Fibroblast of skin of left biceps (primary cell): ENCODE results near the gene PIK3AP1.
"Not testable (repeated sequence)": the region's sequence is repeated elsewhere in the genome, so short reads cannot be mapped to it uniquely, and the experiment has no call there.

ENCODE experiments used
- DNase-seq, 2 experiments: peaks; one replicate each; pipeline ENCODE4 v3.0.0-alpha.2; 2013; ENCODE audit warnings: low read depth in 2 of 2

The PIK3AP1 gene

DNA sequence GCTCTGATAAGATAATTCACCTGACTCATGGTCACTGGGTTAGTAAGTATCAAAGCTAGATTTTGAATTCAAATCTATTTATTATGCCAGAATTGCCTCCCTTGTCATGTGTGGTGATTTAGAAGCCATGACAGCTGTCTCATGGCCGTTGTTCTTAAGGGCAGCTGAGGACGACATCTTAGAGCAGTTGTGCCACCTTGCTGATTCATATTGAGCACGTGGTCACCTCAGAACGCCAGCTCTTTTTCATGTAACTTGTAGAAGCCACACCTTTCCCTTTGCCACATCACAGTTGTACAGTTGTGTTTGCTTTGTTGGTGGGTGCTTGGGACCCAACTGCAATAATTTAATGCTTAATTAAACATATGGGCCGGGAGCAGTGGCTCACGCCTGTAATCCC lies 4.3 kb upstream of the PIK3AP1 start:
- no peak for DNase-seq

DNA sequence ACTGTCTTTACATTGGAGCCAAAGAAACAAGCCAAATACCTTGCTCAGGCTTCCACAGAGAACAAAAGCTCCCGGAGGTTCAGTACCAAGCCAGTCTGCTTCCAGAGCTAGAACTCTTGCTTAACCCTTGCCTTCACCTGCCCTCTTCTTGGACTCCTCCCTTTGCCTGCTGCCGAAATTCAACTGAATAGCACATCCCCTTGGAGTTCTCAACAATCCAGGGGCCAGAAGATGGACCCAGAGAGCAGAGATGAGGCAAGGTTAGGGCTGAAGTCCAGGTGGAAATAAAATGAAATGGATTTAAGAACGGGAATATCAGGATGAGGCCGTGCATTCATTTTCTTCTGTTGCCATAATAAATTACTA lies 876 bp upstream of the PIK3AP1 start:
- DNase-seq = no peak

DNA sequence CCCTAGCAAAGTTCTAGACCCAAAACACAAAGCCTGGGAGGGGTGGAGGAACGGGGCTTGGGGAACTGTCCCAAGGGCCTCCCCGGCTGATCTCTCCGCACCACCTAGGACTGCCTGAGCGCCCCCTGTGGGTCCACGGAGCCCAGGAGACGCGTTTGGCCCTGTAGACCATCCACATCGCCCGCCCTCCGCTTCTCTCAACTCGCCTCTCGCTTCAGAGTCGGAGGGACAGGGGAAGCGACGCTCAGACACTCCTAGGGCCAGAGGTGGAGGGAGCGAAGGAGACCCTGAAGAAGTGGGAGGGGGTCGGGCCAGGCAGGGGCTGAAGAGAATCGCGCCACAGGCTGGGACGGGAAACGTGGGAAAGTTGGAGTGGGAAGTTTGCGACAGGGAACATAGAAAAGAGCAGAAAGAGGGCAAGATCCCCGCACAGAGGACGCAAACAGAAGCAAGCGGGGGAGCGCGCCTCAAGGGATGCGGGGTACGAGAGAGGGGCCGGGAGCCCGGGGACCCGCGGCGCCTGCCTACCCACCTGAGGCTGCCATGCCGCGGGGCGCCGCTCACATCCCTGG lies 378 bp downstream of the PIK3AP1 start:
- DNase-seq = no peak

DNA sequence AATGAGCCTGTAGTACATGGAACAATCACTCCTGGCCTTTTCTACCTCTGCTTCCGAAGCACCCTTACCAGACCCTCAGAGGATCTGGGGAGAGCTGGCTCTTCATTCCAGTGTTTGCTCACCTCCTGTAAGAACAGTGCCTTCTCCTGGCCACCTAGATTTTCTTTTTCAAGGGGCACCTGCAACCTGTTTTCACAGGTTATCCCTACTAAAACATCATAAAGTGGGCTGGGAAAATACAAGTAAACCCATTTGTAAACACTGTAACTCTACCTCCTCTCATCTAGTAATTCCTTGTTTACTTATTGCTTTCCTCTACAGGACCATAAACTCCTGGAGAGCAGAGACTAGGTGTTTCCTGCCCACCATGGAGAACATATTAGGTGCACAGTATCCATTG lies 1.1 kb downstream of the PIK3AP1 start:
- no peak for DNase-seq

DNA sequence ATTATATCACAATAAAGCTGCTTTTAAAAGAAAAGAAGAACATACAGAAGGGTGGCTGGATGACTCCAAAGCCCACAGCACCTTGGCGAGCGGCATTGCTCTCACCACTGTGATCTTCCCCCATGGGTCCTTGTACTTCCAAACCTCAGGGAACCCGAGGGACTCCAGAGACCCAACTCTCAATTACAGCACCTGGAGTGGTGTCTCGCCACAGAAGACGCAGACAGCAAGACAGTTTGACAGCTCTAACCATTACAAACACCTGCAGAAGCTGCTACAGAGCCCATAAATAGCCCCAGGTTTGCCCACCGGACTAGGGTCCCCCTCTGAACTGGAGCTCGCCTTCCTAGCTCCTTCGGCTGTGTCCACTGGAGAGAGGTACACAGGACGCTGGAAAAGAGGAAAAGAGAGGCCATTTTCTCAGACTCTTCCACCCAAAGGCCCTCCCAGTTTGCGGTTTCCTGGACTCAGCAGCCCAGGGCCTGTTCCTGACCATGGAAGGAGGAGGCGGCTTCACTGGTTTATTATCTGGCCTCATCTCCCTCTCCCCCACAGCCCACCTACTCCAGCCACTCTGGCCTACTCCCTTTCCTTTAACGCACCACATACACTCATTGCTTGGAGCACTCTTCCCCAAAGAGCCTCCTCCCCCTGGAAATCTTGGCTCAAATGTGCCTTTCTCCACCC lies 1.9 kb downstream of the PIK3AP1 start:
- no peak for DNase-seq

DNA sequence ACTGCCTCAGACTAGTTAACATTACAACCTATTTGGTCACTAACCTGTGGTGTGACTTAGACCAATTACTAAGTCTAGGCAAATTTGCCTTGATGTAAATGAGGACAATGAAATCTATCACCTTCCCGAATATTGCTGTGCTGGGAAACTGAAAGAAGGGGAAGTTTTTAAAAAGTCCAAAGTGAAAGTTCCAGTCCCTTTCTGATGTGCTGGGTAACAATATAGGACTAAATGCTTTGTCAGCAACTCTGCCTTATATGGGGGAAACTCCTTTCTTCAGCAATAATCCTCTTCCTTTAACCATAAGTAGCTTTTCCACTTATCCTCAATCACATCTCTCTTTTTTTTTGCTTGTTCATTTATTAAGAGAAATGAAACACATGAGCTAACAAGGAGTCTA lies 3.9 kb downstream of the PIK3AP1 start:
- no peak for DNase-seq

DNA sequence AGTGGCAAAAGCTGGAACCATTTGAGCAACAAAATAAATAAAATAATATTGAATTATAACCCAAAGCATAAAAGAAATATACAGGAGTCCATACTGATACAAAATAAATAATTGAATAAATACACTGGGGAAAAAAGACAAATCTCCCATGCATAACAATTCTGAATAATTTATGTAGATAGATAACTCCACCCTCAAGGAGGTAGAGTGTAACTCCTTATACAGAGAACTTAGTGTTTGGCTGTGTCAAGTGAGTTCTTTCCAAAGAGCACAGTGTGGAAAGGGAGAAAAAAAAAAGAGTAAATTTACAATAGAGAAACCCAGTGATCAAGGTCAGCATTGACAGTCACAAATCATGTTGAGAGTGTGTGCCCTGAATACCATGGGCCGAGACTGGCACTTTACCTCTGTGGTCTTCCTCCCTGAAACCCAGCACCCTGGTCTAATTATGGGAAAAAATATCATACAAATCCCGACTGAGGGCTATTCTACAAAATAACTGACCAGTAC lies 5.5 kb downstream of the PIK3AP1 start:
- no peak for DNase-seq

DNA sequence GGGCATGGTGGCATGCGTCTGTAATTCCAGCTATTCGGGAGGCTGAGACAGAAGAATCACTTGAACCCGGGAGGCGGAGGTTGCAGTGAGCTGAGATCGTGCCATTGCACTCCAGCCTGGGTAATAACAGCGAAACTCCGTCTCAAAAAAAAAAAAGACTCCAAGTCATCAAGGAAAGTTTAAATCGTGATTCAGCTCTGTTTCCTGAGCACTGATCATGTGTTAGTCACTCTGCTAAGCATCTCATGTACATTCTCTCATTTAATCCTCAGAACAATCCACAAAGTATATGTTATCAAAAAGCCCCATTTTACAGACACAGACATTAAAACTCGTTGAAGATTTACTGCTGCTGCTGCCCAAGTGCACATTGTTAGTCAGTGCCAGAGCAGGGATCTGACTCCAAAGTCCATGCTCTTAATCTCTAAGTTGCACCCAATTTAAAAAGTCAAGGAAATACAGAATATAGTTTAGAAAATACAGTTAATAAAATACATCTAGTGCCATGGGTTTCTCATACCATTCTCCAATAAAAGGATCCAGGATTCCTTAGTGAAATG lies 6.2 kb downstream of the PIK3AP1 start:
- DNase-seq = no peak

DNA sequence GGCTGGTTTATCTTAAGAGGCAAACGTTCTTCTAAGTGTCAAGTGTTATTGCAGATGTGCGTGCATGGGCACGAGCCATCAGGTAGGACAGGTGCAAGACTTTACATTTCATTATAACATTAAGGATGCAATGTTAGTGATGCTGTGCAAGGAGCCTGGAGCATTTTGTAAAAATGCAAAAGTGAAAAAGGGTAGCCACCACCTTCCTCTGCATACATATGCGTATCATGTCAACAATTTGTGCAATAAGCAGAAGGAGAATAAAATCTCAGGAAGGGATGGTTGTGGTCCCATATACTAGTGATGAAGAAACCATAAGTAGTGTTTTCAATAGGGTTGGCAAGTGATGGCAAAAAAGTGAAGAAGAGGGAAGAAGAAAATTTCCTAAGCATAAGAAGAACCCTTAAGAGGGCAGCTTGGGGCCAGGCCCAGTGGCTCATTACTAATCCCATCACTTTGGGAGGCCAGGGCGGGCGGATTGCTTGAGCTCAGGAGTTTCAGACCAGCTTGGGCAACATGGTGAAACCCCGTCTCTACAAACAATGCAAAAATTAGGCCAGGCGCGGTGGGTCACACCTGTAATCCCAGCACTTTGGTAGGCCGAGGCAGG lies 7.5 kb downstream of the PIK3AP1 start:
- DNase-seq = no peak

DNA sequence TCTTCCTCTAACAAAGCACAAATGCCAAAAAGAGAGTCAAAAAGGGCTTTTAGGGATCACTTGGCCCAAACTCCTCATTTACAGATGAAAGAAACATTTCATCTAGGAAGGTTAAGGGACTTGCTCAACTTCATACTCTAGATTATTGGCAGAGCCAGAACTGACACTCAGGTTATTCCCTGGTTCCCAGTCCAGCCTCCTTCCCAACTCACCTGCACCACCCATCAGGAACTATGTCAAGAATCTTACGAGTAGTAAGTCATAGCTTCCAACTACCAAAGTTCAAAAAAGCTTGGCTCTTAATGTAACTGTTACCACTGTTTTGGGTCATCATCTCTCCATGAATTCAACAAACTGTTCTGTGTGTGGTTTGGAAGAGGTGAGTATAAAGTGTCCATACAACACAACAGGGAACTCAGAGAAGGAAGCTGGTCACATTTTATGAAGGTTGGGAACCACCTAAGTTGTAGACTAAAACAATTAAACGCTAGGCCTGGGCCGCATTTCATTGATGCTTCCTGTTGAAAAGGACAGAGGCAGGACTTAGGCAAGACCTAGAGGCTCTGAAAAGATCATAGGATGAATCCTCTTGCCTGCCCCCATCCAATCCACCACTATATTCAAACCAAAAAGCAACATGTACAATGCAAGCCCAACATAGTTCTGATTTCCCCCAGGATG lies 9.1 kb downstream of the PIK3AP1 start:
- DNase-seq = no peak

DNA sequence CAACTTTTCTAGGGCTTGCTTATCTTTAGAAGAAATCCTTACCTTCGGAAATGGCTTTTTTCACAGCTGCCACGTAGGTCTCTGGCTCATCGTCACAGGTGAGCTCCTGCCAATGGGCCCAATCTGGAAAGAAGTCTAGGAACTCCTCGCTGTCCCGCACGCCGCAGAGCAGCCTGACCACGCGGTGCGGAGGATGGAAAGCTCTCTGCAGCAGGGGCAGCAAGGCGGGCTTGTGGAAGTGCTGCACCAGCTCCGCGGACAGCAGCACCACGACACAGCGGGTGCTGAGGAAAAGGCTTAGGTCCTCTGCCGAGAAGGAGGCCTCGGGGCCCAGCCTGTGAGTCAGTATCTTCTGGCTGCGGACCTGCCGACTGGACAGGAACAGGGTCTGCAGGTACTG lies 10.8 kb downstream of the PIK3AP1 start:
- DNase-seq = no peak

DNA sequence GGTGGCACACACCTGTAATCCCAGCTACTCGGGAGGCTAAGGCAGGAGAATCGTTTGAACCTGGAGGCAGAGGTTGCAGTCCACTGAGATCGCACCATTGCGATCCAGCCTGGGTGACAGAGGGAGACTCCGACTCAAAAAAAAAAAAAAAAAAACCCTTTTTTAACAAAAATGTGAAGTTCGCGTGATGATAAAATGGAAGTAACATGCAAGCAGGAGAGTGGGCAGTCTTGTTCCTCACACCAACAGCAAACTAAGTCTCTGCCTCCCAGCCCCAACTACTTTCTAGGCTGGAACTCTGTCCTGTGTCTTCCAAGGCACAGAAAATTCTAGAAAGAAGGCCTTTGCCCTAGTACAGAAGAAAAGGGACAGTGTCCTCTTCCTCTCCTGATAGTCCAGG lies 11.3 kb downstream of the PIK3AP1 start:
- no peak for DNase-seq

DNA sequence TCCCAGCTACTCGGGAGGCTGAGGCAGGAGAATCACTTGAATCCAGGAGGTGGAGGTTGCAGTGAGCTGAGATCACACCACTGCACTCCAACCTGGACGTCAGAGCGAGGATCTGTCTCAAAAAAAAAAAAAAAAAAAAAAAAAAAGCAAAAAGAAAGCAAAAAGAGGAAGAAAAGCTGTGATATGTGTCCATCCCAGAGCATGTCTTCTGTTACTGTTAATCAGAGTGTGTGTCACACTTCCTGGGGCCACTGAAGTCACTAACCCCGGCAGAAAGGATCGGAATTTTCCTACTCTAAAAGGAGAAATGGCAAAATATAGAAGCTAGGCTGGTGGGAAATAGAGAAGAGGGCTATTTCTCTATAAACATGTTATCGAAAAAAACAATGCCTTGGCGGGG lies 11.9 kb downstream of the PIK3AP1 start:
- DNase-seq = no peak

DNA sequence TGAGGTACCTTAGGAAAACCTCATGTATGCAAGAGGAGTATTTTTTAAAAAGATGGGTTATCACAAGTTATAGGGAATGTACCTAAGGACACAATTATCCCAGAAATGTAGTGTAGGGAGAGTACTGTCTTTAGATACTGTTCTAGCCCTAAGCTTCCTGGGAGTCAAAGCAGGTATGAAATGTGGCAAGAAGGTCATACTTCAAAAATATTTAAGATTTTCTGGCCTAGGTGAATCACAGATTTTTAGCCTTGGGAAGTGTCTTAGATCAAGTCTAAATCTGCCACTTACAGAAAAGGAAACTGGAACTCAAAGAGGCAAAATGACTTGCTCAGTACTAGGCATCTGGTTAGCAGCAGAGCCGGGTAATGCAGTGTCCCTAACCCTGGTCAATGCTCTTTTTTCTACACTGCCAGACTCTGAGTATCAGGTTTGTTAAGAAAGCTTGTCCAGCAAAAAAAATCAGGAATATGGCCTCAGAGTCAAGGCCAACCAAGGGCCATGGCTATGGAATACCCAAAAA lies 13.9 kb downstream of the PIK3AP1 start:
- DNase-seq = no peak

DNA sequence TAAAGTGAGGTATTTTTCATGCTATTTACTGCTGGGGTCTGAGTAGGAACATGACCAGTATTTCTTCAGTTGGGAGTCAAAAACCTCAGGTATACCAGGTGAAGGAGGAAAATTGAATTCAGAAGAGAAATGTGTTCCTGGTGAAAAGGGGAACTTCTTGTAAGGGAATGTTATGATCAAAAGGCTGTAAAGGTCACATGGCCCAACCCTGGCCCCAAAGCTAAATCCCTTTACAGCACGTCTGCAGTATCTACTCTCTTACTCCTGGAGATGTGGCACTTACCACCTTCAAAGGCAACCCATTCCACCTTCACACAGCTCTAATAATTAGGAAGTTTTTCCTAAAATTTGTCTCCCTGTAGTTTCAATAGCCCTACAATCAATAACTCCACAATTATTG lies 15.2 kb downstream of the PIK3AP1 start:
- no peak for DNase-seq

DNA sequence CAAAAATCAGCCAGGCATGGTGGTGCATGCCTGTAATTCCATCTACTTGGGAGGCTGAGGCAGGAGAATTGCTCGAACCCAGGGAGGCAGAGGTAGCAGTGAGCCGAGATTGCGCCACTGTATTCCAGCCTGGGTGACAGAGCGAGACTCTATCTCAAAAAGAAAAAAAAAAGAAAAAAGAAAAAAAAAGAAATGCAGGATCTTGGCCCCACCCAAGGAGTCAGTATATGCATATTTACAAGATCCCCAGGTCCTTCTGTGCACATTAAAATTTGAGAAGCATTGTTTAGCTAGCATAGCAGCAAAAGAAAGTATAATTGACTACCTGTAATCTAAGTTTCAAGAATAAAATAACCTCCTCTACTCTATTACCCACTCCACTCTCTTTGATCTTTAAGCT lies 15.8 kb downstream of the PIK3AP1 start:
- DNase-seq = no peak

DNA sequence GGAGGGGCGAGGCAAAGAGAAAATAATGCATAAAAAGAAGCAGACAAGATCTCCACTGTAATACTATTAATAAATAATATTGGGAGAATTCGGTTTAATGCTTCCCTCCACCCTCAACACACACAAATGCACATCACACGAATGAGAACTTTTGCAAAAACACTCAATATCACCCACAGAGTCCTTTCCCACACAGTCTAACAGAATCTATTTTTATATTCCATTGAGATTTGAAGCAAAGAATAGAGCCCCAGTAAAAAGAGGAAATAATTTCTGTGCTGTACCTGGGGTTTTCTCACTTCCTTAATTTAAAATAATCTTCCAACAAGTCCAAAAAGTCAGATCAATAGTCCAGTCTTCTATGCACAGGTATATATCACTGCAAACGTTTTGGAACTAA lies 17.0 kb downstream of the PIK3AP1 start:
- DNase-seq = no peak

DNA sequence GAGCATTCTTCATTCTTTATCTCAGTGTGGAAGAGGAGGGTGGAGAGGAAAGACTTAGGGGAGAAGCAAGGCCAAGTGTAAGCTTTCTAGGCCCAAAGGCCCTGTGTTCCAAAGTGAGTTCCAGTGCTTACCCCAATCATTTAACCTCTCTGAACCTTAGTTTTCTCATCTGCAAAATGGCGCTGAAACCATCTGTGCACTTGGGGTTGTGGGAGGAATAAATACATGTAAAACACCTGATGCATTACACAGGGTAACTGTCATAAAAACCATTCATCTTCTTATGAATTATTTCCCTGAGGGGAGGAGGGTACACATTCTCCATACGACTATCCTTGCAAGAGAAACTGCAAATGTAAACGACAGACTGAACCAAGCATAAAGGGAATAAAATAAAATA lies 19.0 kb downstream of the PIK3AP1 start:
- DNase-seq = no peak

DNA sequence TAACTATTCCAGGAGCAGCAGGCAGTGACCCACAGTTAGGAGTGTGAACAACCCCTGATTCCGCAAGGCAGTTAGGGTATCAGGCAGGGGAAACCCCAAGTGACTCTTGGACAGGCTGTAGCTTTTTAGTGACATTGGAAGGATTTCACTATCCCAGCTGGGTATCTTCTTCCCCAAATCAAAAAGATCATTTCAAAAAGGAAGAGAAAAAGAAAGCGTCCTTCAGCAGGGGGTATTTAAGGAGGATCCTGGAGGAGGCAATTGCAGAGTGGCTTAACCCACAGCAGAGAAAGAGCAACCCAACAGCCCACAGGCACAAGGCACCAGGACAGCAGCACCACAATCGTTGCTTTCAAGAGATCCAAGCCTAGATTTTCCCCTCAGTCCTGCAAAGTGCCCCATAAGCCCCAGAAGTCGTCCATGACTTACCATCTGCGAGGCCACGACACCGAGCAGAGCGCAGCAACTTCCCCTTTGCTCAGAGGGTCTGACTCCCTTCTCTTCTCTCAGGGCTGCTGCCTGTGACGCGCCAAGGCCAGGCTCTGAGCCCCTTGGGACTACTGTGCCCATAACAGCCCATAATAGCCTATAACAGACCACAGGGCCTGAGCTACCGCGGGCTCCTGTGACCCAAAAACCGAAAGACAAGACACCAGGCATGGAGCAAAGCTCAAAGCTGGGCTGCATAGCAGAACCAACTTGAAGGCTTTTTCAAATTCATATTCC lies 19.8 kb downstream of the PIK3AP1 start:
- no peak for DNase-seq

DNA sequence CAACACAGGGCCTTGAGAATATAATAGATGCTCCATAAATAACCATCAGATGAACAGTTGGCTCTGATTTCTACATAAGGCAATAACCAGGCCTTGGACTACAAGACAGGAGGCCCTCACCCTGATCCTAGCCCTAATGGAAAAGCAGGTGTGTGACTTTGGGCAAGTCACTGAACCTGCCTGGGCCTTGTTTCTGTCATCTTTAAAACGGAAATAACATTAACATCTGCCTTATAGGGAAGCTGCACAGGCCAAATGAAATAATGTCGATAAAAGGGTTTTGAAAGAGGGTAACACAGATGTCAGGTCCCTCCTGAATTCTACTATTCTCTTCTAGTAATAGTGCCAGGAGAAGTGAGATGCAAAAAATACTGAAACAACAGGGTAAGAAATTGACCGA lies 20.7 kb downstream of the PIK3AP1 start:
- no peak for DNase-seq

DNA sequence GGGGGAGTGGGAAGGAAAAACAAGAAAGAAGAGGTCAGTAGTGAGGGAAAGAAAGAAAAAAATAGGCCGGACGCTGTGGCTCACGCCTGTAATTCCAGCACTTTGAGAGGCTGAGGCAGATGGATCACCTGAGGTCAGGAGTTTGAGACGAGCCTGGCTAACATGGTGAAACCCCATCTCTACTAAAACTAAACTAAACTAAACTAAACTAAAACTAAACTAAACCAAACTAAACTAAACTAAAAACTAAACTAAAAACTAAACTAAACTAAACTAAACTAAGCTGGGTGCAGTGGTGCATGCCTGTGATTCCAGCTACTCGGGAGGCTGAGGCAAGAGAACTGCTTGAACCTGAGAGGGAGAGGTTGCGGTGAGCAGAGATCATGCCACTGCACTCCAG lies 22.0 kb downstream of the PIK3AP1 start:
- DNase-seq = not testable (repeated sequence)

DNA sequence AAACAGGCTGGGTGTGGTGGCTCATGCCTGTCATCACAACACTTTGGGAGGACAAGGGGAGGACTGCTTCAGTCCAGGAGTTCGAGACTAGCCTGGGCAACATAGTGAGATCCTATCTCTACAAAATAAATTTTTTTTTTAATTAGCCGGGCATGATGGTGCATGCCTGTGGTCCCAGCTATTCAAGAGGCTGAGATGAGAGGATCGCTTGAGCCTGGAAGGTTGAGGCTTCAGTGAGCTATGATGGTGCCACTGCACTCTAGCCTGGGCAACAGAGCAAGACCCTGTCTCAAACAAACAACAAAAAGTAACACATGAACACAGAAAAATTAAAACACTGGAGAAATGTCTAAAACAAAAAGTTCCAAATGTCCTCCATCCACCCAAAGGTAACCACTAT lies 22.9 kb downstream of the PIK3AP1 start:
- no peak for DNase-seq
